ENCODE results near the gene SLC6A3.

DNA sequence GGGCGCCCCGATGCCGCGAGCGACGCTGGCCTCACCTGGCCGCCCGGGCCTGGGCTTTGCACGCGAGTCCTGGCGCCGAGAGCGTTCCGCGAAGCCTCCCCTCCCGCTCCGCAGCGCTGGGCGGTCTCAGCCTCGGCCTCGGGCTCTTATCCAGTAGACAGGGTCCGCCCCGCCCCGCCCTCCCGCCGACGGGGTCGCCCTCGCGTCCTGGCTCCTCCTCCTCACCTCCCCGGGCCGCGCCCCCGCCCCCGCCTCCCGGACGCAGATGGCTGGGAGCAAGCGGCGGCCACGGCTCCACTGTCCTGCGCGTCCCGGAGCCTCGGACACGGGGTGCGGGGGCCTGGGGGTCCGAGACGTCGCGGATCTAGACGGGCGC is at the start of gene SLC6A3:
- TF ChIP-seq ELF1 (tag; IDR thresholded peaks at IDR 0.05), result no peak
- no peak for TF ChIP-seq CHD2 (IDR thresholded peaks at IDR 0.05; ENCODE audit: low read depth, low read length)
- TF ChIP-seq ZNF197 (CRISPR knock-in tag; IDR thresholded peaks at IDR 0.05; ENCODE audit: low read depth), result no peak
- no peak for TF ChIP-seq MYC (IDR thresholded peaks at IDR 0.05; ENCODE audit: low read depth, low read length)
- TF ChIP-seq MYC (CRISPR knock-in tag; IDR thresholded peaks at IDR 0.05; ENCODE audit: borderline replicate concordance, low read depth), result no peak
- TF ChIP-seq FOXJ2 (tag; IDR thresholded peaks at IDR 0.05), result no peak
- TF ChIP-seq POLR2AphosphoS5 (IDR thresholded peaks at IDR 0.05; ENCODE audit: control insufficient read depth, insufficient read depth, low read depth, low read length), result no peak
- no peak for TF ChIP-seq MEF2D (tag; conservative IDR thresholded peaks at IDR 0.05; ENCODE audit: low read depth)
- TF ChIP-seq, protein P1, sequence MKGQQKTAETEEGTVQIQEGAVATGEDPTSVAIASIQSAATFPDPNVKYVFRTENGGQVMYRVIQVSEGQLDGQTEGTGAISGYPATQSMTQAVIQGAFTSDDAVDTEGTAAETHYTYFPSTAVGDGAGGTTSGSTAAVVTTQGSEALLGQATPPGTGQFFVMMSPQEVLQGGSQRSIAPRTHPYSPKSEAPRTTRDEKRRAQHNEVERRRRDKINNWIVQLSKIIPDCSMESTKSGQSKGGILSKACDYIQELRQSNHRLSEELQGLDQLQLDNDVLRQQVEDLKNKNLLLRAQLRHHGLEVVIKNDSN (CRISPR knock-in tag; IDR thresholded peaks at IDR 0.05), result no peak
